ENCODE results near the gene KCNS3.

The KCNS3 gene

GRCh38 chr2:17935242-17935885 is 56.9 kb downstream of the KCNS3 start:
- H3K27me3 ChIP-seq (ENCODE audit: control insufficient read depth, low read length) = no peaks in the 10 kb centered on the region
- H3K4me3 ChIP-seq (ENCODE audit: low read length) = no peak overlapping the region
- no peaks in the 10 kb centered on the region for H3K36me3 ChIP-seq (ENCODE audit: control insufficient read depth, low read length)
- no peaks in the 10 kb centered on the region for H3F3A ChIP-seq (ENCODE audit: control insufficient read depth, insufficient read depth)
- H3K27ac ChIP-seq (ENCODE audit: low read depth, low read length) = no peak overlapping the region
- H3K9me2 ChIP-seq (replicated peaks; ENCODE audit: control insufficient read depth, low read length) = no peaks in the 10 kb centered on the region
- H3K4me2 ChIP-seq (ENCODE audit: low read length) = no peak overlapping the region
- no peaks in the 10 kb centered on the region for H3K9me3 ChIP-seq (ENCODE audit: control insufficient read depth, insufficient read depth, low read length)
- no peaks in the 10 kb centered on the region for H4K20me1 ChIP-seq (ENCODE audit: control insufficient read depth, insufficient read depth, low read depth, low read length)
- no peaks in the 10 kb centered on the region for H3K79me2 ChIP-seq (ENCODE audit: control insufficient read depth, low read length)
- TF ChIP-seq CTCF (IDR thresholded peaks at IDR 0.05; ENCODE audit: low read depth, low read length, poor library complexity, severe bottlenecking) (no peak), EZH2phosphoT487 (IDR thresholded peaks at IDR 0.05; ENCODE audit: borderline replicate concordance, low read length) (no peak)
- H3K4me1 ChIP-seq (ENCODE audit: control insufficient read depth, low read length) = no peaks in the 10 kb centered on the region

GRCh38 chr2:17936599-17936998 is 58.1 kb downstream of the KCNS3 start:
- H3K27ac ChIP-seq (ENCODE audit: low read depth, low read length) = no peak overlapping the region
- H3K4me1 ChIP-seq (ENCODE audit: control insufficient read depth, low read length) = no peaks in the 10 kb centered on the region
- H3K9me3 ChIP-seq (ENCODE audit: control insufficient read depth, insufficient read depth, low read length) = no peaks in the 10 kb centered on the region
- no peak overlapping the region for H3K4me2 ChIP-seq (ENCODE audit: low read length)
- no peaks in the 10 kb centered on the region for H3F3A ChIP-seq (ENCODE audit: control insufficient read depth, insufficient read depth)
- H3K27me3 ChIP-seq (ENCODE audit: control insufficient read depth, low read length) = no peaks in the 10 kb centered on the region
- H4K20me1 ChIP-seq (ENCODE audit: control insufficient read depth, insufficient read depth, low read depth, low read length) = no peaks in the 10 kb centered on the region
- TF ChIP-seq CTCF (IDR thresholded peaks at IDR 0.05; ENCODE audit: low read depth, low read length, poor library complexity, severe bottlenecking) (no peak), EZH2phosphoT487 (IDR thresholded peaks at IDR 0.05; ENCODE audit: borderline replicate concordance, low read length) (no peak)
- no peaks in the 10 kb centered on the region for H3K36me3 ChIP-seq (ENCODE audit: control insufficient read depth, low read length)
- H3K79me2 ChIP-seq (ENCODE audit: control insufficient read depth, low read length) = no peaks in the 10 kb centered on the region
- H3K4me3 ChIP-seq (ENCODE audit: low read length) = no peak overlapping the region
- no peaks in the 10 kb centered on the region for H3K9me2 ChIP-seq (replicated peaks; ENCODE audit: control insufficient read depth, low read length)

- no peak for TF ChIP-seq EZH2phosphoT487 (IDR thresholded peaks at IDR 0.05; ENCODE audit: borderline replicate concordance, low read length)
- no peak for TF ChIP-seq CTCF (IDR thresholded peaks at IDR 0.05; ENCODE audit: low read depth, low read length, poor library complexity, severe bottlenecking)
- Histone ChIP-seq H3K9me3 (ENCODE audit: control insufficient read depth, insufficient read depth, low read length) (no peaks in the 10 kb centered on the region), H3K4me3 (ENCODE audit: low read length) (no peak overlapping the region), H3K36me3 (ENCODE audit: control insufficient read depth, low read length) (no peaks in the 10 kb centered on the region), H3K4me1 (ENCODE audit: control insufficient read depth, low read length) (no peaks in the 10 kb centered on the region), H3K27ac (ENCODE audit: low read depth, low read length) (no peak overlapping the region), H3K9me2 (replicated peaks; ENCODE audit: control insufficient read depth, low read length) (no peaks in the 10 kb centered on the region), H3F3A (ENCODE audit: control insufficient read depth, insufficient read depth) (no peaks in the 10 kb centered on the region), H3K27me3 (ENCODE audit: control insufficient read depth, low read length) (no peaks in the 10 kb centered on the region), H4K20me1 (ENCODE audit: control insufficient read depth, insufficient read depth, low read depth, low read length) (no peaks in the 10 kb centered on the region), H3K79me2 (ENCODE audit: control insufficient read depth, low read length) (no peaks in the 10 kb centered on the region), H3K4me2 (ENCODE audit: low read length) (no peak overlapping the region)
Observed at GRCh38 chr2:17940091-17940630, 61.7 kb downstream of the KCNS3 start.

All from DOHH2 (cell line).